Measurements from ENCODE around the gene SLC43A2. TPM values are rescaled to one million over a fixed set of nuclear protein-coding genes. Genes with fewer than 3 reads are reported as not detected.

Gene SLC43A2
- total and polyA plus RNA-seq, 2 of the 13 experiments (the other 11 are each of a cell fraction or from before 2014, with no cell fraction given), result 7.3 to 20.0 TPM

GRCh38 chr17:1590029-1590746 lies 38.4 kb downstream of the SLC43A2 start (continued):
- TF ChIP-seq ZBTB33 (CRISPR knock-in tag; IDR thresholded peaks at IDR 0.05) (peak; percentile 65), GLI4 (CRISPR knock-in tag; IDR thresholded peaks at IDR 0.05; ENCODE audit: borderline replicate concordance) (no peak), DMAP1 (CRISPR knock-in tag; IDR thresholded peaks at IDR 0.05) (no peak), ZNF572 (CRISPR knock-in tag; IDR thresholded peaks at IDR 0.05) (peak; percentile 16; the same call in 1 of the 2 replicates)
- TF ChIP-seq, protein P1, sequence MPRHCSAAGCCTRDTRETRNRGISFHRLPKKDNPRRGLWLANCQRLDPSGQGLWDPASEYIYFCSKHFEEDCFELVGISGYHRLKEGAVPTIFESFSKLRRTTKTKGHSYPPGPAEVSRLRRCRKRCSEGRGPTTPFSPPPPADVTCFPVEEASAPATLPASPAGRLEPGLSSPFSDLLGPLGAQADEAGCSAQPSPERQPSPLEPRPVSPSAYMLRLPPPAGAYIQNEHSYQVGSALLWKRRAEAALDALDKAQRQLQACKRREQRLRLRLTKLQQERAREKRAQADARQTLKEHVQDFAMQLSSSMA (CRISPR knock-in tag; IDR thresholded peaks at IDR 0.05), result peak; percentile 58; the same call in 1 of the 2 replicates
- TF ChIP-seq, protein P2, sequence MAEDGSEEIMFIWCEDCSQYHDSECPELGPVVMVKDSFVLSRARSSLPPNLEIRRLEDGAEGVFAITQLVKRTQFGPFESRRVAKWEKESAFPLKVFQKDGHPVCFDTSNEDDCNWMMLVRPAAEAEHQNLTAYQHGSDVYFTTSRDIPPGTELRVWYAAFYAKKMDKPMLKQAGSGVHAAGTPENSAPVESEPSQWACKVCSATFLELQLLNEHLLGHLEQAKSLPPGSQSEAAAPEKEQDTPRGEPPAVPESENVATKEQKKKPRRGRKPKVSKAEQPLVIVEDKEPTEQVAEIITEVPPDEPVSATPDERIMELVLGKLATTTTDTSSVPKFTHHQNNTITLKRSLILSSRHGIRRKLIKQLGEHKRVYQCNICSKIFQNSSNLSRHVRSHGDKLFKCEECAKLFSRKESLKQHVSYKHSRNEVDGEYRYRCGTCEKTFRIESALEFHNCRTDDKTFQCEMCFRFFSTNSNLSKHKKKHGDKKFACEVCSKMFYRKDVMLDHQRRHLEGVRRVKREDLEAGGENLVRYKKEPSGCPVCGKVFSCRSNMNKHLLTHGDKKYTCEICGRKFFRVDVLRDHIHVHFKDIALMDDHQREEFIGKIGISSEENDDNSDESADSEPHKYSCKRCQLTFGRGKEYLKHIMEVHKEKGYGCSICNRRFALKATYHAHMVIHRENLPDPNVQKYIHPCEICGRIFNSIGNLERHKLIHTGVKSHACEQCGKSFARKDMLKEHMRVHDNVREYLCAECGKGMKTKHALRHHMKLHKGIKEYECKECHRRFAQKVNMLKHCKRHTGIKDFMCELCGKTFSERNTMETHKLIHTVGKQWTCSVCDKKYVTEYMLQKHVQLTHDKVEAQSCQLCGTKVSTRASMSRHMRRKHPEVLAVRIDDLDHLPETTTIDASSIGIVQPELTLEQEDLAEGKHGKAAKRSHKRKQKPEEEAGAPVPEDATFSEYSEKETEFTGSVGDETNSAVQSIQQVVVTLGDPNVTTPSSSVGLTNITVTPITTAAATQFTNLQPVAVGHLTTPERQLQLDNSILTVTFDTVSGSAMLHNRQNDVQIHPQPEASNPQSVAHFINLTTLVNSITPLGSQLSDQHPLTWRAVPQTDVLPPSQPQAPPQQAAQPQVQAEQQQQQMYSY (CRISPR knock-in tag; IDR thresholded peaks at IDR 0.05), result peak; percentile 69; the same call in 1 of the 2 replicates

Measured in HepG2 (cell line).